Activated naive CD4-positive, alpha-beta T cell treated with anti-CD3 and anti-CD28 coated beads for 36 hours (primary cell): ENCODE results near the gene ZSCAN20. TPM values are rescaled to one million over a fixed set of nuclear protein-coding genes. Genes with fewer than 3 reads are reported as not detected.

Experiments
- CTCF ChIA-PET: fragments of 350-600 bp; sonication (Branson Sonifier 250); formaldehyde crosslinking; loops from one replicate; lab custom pipeline; 2021; ENCODE audit warnings: antibody characterized with exemption; lab: Charles Lee
- DNase-seq: peaks from one replicate; pipeline ENCODE4 v3.0.0-alpha.2; 2020
- H3K27ac Mint-ChIP-seq: one replicate; pipeline ENCODE4 v1.8.0; 2021; ENCODE audit warnings: mild to moderate bottlenecking, mixed read lengths
- H3K27me3 Mint-ChIP-seq: one replicate; pipeline ENCODE4 v1.8.0; 2021; ENCODE audit warnings: low read depth, mixed read lengths
- H3K36me3 Mint-ChIP-seq: one replicate; pipeline ENCODE4 v1.8.0; 2021; ENCODE audit warnings: low read depth, mixed read lengths
- H3K4me1 Mint-ChIP-seq: one replicate; pipeline ENCODE4 v1.8.0; 2021; ENCODE audit warnings: low read depth, mixed read lengths
- H3K4me3 Mint-ChIP-seq: one replicate; pipeline ENCODE4 v1.8.0; 2021; ENCODE audit warnings: mild to moderate bottlenecking, moderate library complexity, mixed read lengths
- H3K9me3 Mint-ChIP-seq: one replicate; pipeline ENCODE4 v1.8.0; 2021; ENCODE audit warnings: mixed read lengths
- intact Hi-C: fragments of 100-400 bp; cut with micrococcal nuclease; formaldehyde crosslinking; loops from one replicate; pipeline ENCODE4 v1.15.1; 2023
- total RNA-seq, 2 experiments: library from RNA; stranded (reverse); gene quantifications; one replicate each; pipeline ENCODE4 v1.2.3, GENCODE V29; 2021

The ZSCAN20 gene
- total RNA-seq, 2 experiments from 2014 or later, result 2.5 to 2.6 TPM

DNA sequence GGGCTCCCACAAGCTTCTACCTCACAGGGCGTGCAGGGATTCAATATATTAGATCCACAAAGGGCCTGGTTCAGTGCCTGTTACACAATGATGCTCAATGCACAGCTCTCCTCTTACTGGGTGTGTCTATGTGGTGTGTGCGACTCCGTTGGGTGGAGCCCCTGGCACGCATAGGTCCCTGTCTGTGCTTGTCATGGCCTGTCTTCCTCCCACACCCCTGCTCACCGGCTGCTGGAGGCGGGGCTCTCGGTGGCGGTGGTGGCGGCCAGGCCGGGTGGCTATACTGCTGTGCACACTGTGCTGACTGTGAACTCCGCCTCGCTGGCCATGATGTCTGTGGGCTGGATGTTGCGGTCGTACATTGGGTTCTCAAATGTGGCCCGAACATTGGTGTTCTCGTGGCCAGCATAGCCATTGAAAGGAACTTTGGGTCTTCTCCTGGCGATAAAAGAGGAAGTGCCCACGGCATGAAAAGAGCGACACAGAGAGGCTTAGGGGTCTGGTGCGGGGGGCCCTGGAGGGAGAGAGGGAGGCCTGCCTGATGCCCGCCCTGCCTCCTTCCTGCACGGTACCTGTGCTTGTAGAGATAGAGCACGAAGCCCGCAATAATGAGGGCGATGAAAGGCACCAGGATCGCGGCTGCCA, 46.9 kb downstream of the ZSCAN20 start:
- CTCF ChIA-PET, result interaction anchor here (0.7 kb wide), 1 partner anchor 27 kb away, joined by 3 read pairs; no protein-coding TSS in a partner anchor
- peaks cover 13% of the 10 kb centered on the region for H3K27me3 Mint-ChIP-seq
- H3K4me1 Mint-ChIP-seq, result no peaks in the 10 kb centered on the region
- no peaks in the 10 kb centered on the region for H3K36me3 Mint-ChIP-seq
- H3K9me3 Mint-ChIP-seq, result no peaks in the 10 kb centered on the region
- H3K4me3 Mint-ChIP-seq, result no peak overlapping the region
- no peak overlapping the region for H3K27ac Mint-ChIP-seq
- intact Hi-C loops, result no loop called here
- DNase-seq, result no peak

DNA sequence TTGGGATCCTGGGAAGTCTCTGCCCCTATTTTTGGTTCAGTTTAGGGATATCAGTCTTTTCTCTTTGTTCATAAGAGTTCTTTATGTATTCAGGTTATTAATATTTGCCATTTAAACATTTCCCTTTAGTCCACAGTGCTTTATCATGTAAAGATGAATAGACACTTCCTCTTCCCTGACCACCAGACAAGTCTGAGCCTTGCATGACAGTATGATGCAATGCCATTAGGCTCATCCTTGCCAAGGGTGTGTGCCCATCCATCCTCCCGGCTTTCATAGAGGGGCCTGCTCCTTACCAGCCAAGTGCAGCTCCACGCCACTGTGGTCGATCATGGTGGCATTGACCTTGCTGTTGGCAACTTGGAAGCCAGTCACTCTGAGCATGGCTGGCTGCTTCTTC, 52.1 kb downstream of the ZSCAN20 start:
- Mint-ChIP-seq H3K27ac (no peak overlapping the region), H3K9me3 (no peaks in the 10 kb centered on the region)
- intact Hi-C loops, result no loop called here

DNA sequence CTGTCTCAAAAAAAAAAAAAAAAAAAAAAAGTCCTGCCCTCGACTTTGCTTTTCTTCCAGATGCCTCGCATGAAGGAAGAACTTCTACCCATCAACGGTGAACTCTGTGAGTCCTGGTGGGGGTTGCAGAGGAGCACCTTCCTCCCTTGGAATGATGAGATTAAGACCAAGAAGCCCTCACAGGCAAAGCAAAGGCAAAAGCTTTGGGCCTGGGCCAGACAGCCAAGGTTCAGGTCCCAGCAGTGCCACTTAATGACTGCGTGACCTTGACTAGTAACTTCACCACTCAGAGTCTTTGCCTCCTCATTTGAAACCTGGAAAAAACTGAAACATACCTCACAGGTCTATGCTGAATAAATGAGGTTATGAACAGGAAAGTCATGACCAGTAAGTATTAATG, 55.5 kb downstream of the ZSCAN20 start:
- H3K4me3 Mint-ChIP-seq, result no peak overlapping the region
- intact Hi-C loops, result no loop called here
- H3K36me3 Mint-ChIP-seq, result no peaks in the 10 kb centered on the region
- no peak for DNase-seq
- H3K9me3 Mint-ChIP-seq, result no peaks in the 10 kb centered on the region
- CTCF ChIA-PET, result no interaction called here
- H3K4me1 Mint-ChIP-seq, result no peaks in the 10 kb centered on the region
- H3K27me3 Mint-ChIP-seq, result peaks cover 26% of the 10 kb centered on the region
- H3K27ac Mint-ChIP-seq, result no peak overlapping the region

More for the DNA sequence above, 52.1 kb downstream of the ZSCAN20 start:
- peaks cover 31% of the 10 kb centered on the region for H3K27me3 Mint-ChIP-seq
- no peak overlapping the region for H3K4me3 Mint-ChIP-seq
- no peaks in the 10 kb centered on the region for H3K4me1 Mint-ChIP-seq
- no peaks in the 10 kb centered on the region for H3K36me3 Mint-ChIP-seq
- CTCF ChIA-PET, result no interaction called here
- no peak for DNase-seq

DNA sequence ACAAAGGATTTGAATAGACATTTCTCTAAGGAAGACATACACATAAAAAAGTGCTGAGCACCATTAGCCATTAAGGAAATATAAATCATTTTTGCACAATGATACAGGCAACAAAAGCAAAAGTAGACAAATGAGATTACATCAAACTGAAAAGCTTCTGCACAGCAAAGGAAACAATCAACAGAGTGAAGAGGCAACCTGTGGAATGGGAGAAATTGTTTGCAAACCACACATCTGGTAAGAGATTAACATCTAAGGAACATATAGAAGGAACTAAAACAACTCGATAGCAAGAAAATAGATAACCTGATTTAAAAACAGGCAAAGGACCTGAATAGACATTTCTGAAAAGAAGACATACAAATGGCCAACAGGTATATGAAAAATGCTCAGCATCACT, 57.5 kb downstream of the ZSCAN20 start:
- no peak overlapping the region for H3K27ac Mint-ChIP-seq
- CTCF ChIA-PET, result no interaction called here
- H3K27me3 Mint-ChIP-seq, result peaks cover 29% of the 10 kb centered on the region
- no peak for DNase-seq
- H3K9me3 Mint-ChIP-seq, result no peaks in the 10 kb centered on the region
- intact Hi-C loops, result no loop called here
- no peaks in the 10 kb centered on the region for H3K4me1 Mint-ChIP-seq
- H3K36me3 Mint-ChIP-seq, result no peaks in the 10 kb centered on the region
- no peak overlapping the region for H3K4me3 Mint-ChIP-seq

DNA sequence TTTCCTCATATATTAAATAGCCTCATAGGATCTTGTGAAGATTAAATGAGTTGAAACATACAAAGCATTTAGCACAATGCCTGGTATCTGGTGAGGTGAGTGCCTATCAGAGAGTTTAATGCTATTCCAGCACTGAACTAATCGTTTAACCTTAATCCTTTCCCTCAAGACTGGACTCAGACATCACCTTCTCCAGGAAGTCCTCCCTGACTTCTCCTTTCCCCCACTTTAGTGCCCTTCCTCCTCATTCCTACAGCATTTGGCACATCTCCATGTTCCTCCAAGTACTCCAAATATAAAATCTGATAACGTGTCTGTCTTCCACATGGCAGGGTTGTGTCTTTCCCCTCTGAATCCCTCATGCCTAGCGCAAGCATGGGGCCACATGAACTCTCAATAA, 59.8 kb downstream of the ZSCAN20 start:
- intact Hi-C loops, result no loop called here
- Mint-ChIP-seq H3K4me3 (no peak overlapping the region), H3K27me3 (peaks cover 26% of the 10 kb centered on the region), H3K4me1 (no peaks in the 10 kb centered on the region), H3K27ac (no peak overlapping the region), H3K9me3 (no peaks in the 10 kb centered on the region), H3K36me3 (no peaks in the 10 kb centered on the region)
- CTCF ChIA-PET, result no interaction called here
- no peak for DNase-seq

DNA sequence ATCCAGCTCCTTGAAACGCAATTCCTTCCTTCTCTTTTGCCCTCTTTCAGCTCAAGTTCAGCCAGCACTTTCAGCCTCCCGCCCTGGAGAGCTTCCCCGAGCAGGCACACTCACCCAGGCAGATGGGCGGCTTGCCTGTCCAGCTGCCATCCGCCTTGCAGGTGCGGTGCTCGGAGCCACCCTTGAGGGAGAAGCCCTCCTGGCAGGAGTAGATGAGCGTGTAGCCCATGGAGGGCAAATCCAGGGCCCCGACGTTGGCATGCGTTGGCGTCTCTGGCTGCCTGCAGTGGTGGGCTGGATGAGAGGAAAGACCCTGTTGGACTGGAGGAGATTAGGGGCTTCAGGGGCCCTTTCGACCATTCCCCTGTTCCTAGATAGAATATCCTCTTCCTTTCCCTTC, 60.5 kb downstream of the ZSCAN20 start:
- Mint-ChIP-seq H3K27ac (no peak overlapping the region), H3K4me1 (no peaks in the 10 kb centered on the region), H3K4me3 (no peak overlapping the region), H3K36me3 (no peaks in the 10 kb centered on the region), H3K9me3 (no peaks in the 10 kb centered on the region), H3K27me3 (peaks cover 24% of the 10 kb centered on the region)
- intact Hi-C loops, result no loop called here
- CTCF ChIA-PET, result no interaction called here
- DNase-seq, result no peak

DNA sequence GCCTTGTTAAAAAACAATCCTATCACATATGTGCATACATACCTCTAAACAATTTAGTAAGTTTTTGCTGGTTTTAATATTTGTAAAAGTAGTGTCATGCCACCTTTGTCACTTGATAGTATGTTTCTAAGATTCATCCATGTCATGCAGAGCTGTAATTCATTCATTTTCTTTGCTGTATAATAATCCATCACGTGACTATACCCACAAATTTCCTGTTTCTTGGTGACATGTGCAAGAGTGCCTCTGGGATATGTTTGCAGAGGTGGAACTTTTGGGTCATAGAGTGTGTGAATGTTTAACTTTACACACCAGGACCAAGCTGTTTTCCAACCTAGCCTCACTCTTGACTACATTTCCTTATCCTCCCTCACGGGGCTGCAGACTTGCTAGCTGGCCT, 62.9 kb downstream of the ZSCAN20 start:
- peaks cover 6% of the 10 kb centered on the region for H3K4me1 Mint-ChIP-seq
- no peak for DNase-seq
- CTCF ChIA-PET, result no interaction called here
- no peak overlapping the region for H3K4me3 Mint-ChIP-seq
- H3K27ac Mint-ChIP-seq, result no peak overlapping the region
- peaks cover 15% of the 10 kb centered on the region for H3K27me3 Mint-ChIP-seq
- H3K9me3 Mint-ChIP-seq, result no peaks in the 10 kb centered on the region
- H3K36me3 Mint-ChIP-seq, result no peaks in the 10 kb centered on the region
- intact Hi-C loops, result no loop called here

DNA sequence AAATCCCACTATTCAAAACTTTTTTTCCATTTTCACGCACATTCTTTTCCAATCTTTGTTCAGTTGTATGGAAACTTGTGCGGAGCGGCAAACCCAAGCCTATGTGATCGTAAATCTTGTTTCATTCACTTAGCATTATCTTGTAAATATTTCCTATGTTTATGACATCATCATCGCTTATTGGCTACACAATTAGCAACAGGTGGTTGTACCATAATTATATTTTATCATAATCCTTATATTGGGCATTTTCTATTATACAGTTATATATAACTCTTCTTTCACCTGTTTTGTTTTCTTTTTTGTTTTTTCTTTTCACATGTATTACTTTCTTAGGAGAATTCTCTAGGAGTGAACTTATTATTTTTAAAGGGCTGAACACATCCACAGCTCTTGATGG, 65.4 kb downstream of the ZSCAN20 start:
- no peak overlapping the region for H3K4me3 Mint-ChIP-seq
- H3K36me3 Mint-ChIP-seq, result no peaks in the 10 kb centered on the region
- CTCF ChIA-PET, result no interaction called here
- peaks cover 6% of the 10 kb centered on the region for H3K4me1 Mint-ChIP-seq
- intact Hi-C loops, result no loop called here
- H3K9me3 Mint-ChIP-seq, result no peaks in the 10 kb centered on the region
- H3K27me3 Mint-ChIP-seq, result peaks cover 15% of the 10 kb centered on the region
- no peak overlapping the region for H3K27ac Mint-ChIP-seq
- no peak for DNase-seq

DNA sequence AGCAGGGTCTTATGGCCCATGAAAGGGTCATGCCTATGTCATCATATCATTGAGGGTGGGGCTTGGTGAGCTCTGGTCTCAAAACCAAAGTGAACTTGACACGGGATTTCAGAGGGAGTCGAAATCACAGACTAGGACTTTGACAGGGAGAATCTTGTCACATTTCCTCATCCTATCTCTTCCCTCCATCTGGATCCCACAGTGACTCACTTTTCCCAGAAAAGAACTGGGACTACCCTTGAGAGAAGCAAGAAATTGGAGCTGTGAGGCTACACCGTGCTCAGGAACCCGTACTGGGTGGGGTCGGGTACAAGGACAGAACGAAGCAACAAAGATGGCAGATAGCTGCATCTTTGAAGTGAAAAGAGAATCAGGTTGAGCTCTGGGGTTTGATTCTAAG, 69.5 kb downstream of the ZSCAN20 start:
- no peak overlapping the region for H3K27ac Mint-ChIP-seq
- no peak for DNase-seq
- no peaks in the 10 kb centered on the region for H3K9me3 Mint-ChIP-seq
- no peaks in the 10 kb centered on the region for H3K36me3 Mint-ChIP-seq
- CTCF ChIA-PET, result no interaction called here
- peaks cover 6% of the 10 kb centered on the region for H3K4me1 Mint-ChIP-seq
- H3K27me3 Mint-ChIP-seq, result peaks cover 3% of the 10 kb centered on the region
- H3K4me3 Mint-ChIP-seq, result no peak overlapping the region
- intact Hi-C loops, result no loop called here

Other genes with a start within 250 kb of the ZSCAN20 start
- 1 to 10 TPM; 8.1 to 8.8 TPM for gene ZNF362, start 216.2 kb upstream of the ZSCAN20 start, total RNA-seq
- not detected for gene A3GALT2, start 151.5 kb upstream of the ZSCAN20 start, total RNA-seq
- 10 to 100 TPM; 15.6 to 15.9 TPM for gene PHC2, start 41.5 kb upstream of the ZSCAN20 start, total RNA-seq